Naive thymus-derived CD8-positive, alpha-beta T cell (primary cell): ENCODE measurements around the gene EXPH5. TPM values are rescaled to one million over a fixed set of nuclear protein-coding genes. Genes with fewer than 3 reads are reported as not detected.
A peak's percentile ranks its signal among the peaks of the same experiment; 100 is the strongest.

Experiments used
- ATAC-seq, 2 donors: fragments of 150-1000 bp; cut with Tn5 transposase in 1 of 2; sonication (Bioruptor Pico), chemical (Tn5 transposase) in 1 of 2; 1 replicate in 1 of 2; 2 replicates in 1 of 2; pipeline ENCODE4 v1.10.0; 2021; ENCODE audit warnings: mild to moderate bottlenecking in 2 of 2, moderate library complexity in 2 of 2
- POLR2A ChIA-PET: fragments of 350-600 bp; sonication (Branson Sonifier 250); formaldehyde crosslinking; loops from one replicate; lab custom pipeline; 2021; ENCODE audit warnings: antibody characterized with exemption; lab: Charles Lee
- DNase-seq, 10 donors: peaks; one replicate each; pipeline versions ENCODE4 v3.0.0 to v3.0.0-alpha.2; 2020 to 2022
- H3K27ac Mint-ChIP-seq, 10 donors: one replicate each; pipeline ENCODE4 v1.8.0; 2020 to 2022; ENCODE audit warnings: mild to moderate bottlenecking in 10 of 10, mixed read lengths in 10 of 10, moderate library complexity in 4 of 10, inconsistent platforms in 1 of 10
- H3K27me3 Mint-ChIP-seq, 5 donors: one replicate each; pipeline ENCODE4 v1.8.0; 2021 to 2022; ENCODE audit warnings: mixed read lengths in 5 of 5
- H3K36me3 Mint-ChIP-seq, 3 donors: one replicate each; pipeline ENCODE4 v1.8.0; 2020 to 2022; ENCODE audit warnings: mixed read lengths in 3 of 3, mild to moderate bottlenecking in 2 of 3, inconsistent platforms in 1 of 3
- H3K4me1 Mint-ChIP-seq, 4 donors: one replicate each; pipeline ENCODE4 v1.8.0; 2021 to 2022; ENCODE audit warnings: mixed read lengths in 4 of 4
- H3K4me3 Mint-ChIP-seq, 10 donors: one replicate each; pipeline ENCODE4 v1.8.0; 2020 to 2022; ENCODE audit warnings: mild to moderate bottlenecking in 10 of 10, mixed read lengths in 10 of 10, moderate library complexity in 6 of 10, inconsistent platforms in 1 of 10
- H3K9me3 Mint-ChIP-seq, 9 donors: one replicate each; pipeline ENCODE4 v1.8.0; 2020 to 2022; ENCODE audit warnings: mixed read lengths in 9 of 9, mild to moderate bottlenecking in 3 of 9, inconsistent platforms in 1 of 9, moderate library complexity in 1 of 9
- polyA plus RNA-seq, 3 donors: library from polyadenylated mRNA; unstranded; fragments of 300-500 nt; fragmentation: Illumina TruSeq; gene quantifications; one replicate each; pipeline ENCODE4 v1.2.3, GENCODE V29; 2021
- total RNA-seq, 8 experiments: library from RNA in 2 of 8; stranded (reverse) in 2 of 8; gene quantifications; one replicate each; pipeline ENCODE4 v1.2.3 and lab custom pipeline; 2021 to 2026

Gene EXPH5
- total and polyA plus RNA-seq, 5 experiments from 2014 or later, result 0.82 to 8.7 (median 2.3) TPM

GRCh38 chr11:108576523-108576922 is 17.0 kb downstream of the EXPH5 start:
- POLR2A ChIA-PET, result no interaction called here
- Mint-ChIP-seq H3K36me3 (peaks cover 0 to 25% (median 13%) of the 10 kb centered on the region in 3 donors), H3K4me3 (no peak overlapping the region), H3K27me3 (peaks cover 0 to 12% (median 3%) of the 10 kb centered on the region in 5 donors), H3K27ac (no peak overlapping the region), H3K9me3 (peaks cover 0 to 5% (median 0%) of the 10 kb centered on the region in 9 donors), H3K4me1 (peaks cover 0 to 5% (median 0%) of the 10 kb centered on the region in 4 donors)
- DNase-seq, result no peak
- no peak for ATAC-seq

DNA sequence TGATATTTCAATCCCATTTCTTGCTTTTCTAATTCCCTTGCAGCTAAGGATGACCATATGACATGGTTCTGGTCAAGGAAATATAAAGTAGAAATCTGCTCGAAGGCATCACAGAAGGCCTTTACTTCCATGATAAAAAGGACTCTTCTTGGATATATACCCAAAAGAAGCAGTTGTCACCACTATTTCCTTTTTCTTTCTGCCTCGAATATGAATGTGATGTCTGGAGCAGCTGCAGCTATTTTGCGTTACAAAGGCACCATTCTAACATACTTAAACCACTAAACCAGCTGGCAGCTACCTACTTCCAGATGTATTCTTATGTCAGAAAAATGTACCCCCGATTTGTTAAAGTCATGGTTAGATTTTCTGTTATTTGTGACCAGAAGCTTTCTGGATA is 18.9 kb downstream of the EXPH5 start:
- Mint-ChIP-seq H3K36me3 (peaks cover 0 to 25% (median 13%) of the 10 kb centered on the region in 3 donors), H3K9me3 (peaks cover 0 to 5% (median 0%) of the 10 kb centered on the region in 9 donors), H3K27ac (no peak overlapping the region), H3K4me1 (peaks cover 0 to 5% (median 0%) of the 10 kb centered on the region in 4 donors), H3K4me3 (no peak overlapping the region), H3K27me3 (peaks cover 0 to 10% (median under 1%) of the 10 kb centered on the region in 5 donors)
- no peak for ATAC-seq
- DNase-seq, result no peak
- POLR2A ChIA-PET, result no interaction called here

DNA sequence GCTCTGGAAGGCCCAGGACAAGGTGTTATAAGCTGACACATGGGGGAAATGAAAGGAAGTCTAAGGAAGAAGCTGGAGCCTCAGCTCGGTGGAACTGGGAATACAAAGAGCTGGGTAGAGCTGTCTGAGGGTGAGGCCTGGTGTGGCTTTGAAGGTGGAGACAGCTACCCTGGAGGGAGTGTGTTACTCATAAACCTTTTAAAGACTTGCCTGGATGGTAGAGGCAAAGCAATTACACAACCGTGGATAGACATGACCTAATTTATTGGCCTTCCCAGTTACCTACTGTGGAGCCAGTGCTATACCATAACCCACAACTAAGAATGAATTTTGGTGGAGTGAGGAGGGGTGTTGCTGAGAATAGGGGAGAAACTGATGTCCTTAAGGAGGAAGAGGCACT is 22.6 kb downstream of the EXPH5 start:
- no peak for DNase-seq
- POLR2A ChIA-PET, result no interaction called here
- Mint-ChIP-seq H3K27me3 (peaks cover 0 to 3% (median 0%) of the 10 kb centered on the region in 5 donors), H3K36me3 (peaks cover 0 to 7% (median 7%) of the 10 kb centered on the region in 3 donors), H3K9me3 (peaks cover 0 to 5% (median 0%) of the 10 kb centered on the region in 9 donors), H3K4me1 (peaks cover 0 to 5% (median 1%) of the 10 kb centered on the region in 4 donors), H3K27ac (peak overlapping the region in 3 of 10 donors; percentile 9 to 43 (median 9)), H3K4me3 (peak overlapping the region in 1 of 10 donors; percentile 4)
- no peak for ATAC-seq

- POLR2A ChIA-PET, result no interaction called here
- H3K27me3 Mint-ChIP-seq, result peaks cover 0 to 3% (median 0%) of the 10 kb centered on the region in 5 donors
- H3K4me3 Mint-ChIP-seq, result no peak overlapping the region
Observed at GRCh38 chr11:108569896-108570295, 23.7 kb downstream of the EXPH5 start.

GRCh38 chr11:108568195-108568858 is 25.2 kb downstream of the EXPH5 start:
- Mint-ChIP-seq H3K4me1 (peaks cover 0 to 5% (median 1%) of the 10 kb centered on the region in 4 donors), H3K27ac (peak overlapping the region in 2 of 10 donors; percentile 17 to 19), H3K4me3 (no peak overlapping the region), H3K27me3 (peaks cover 0 to 3% (median 0%) of the 10 kb centered on the region in 5 donors), H3K9me3 (no peaks in the 10 kb centered on the region), H3K36me3 (no peaks in the 10 kb centered on the region)
- DNase-seq (no peak), ATAC-seq (no peak)
- POLR2A ChIA-PET, result no interaction called here

More at GRCh38 chr11:108569896-108570295, 23.7 kb downstream of the EXPH5 start:
- DNase-seq, result no peak
- Mint-ChIP-seq H3K9me3 (peaks cover 0 to 2% (median 0%) of the 10 kb centered on the region in 9 donors), H3K27ac (no peak overlapping the region), H3K4me1 (peaks cover 0 to 5% (median 1%) of the 10 kb centered on the region in 4 donors), H3K36me3 (peaks cover 0 to 2% (median 2%) of the 10 kb centered on the region in 3 donors)
- no peak for ATAC-seq

DNA sequence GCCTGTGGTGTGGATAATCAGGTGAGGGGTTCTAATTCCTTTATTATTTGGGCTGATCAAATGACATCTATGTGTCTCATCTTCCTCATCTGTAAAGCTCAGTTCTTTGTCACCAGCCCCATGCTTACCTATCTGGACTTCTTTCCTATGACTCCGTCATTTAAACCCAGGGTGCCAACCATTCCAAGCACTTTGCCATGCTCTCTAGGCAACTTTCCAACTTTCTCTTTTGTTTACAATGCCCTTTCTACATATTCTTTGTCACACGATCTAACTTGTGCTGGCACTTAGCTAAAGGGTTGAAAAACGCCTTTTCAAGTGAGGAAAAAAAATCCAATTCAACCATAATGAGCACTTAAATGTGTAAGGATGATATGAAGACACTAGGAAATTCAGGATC is 27.9 kb downstream of the EXPH5 start:
- H3K9me3 Mint-ChIP-seq, result no peaks in the 10 kb centered on the region
- H3K36me3 Mint-ChIP-seq, result no peaks in the 10 kb centered on the region

GRCh38 chr11:108562746-108563581 is 30.6 kb downstream of the EXPH5 start:
- DNase-seq (no peak), ATAC-seq (no peak)
- no peaks in the 10 kb centered on the region for H3K9me3 Mint-ChIP-seq
- POLR2A ChIA-PET, result no interaction called here
- H3K27me3 Mint-ChIP-seq, result no peaks in the 10 kb centered on the region
- H3K4me1 Mint-ChIP-seq, result peaks cover 6 to 24% (median 21%) of the 10 kb centered on the region in 4 donors
- H3K4me3 Mint-ChIP-seq, result no peak overlapping the region
- H3K27ac Mint-ChIP-seq, result no peak overlapping the region
- no peaks in the 10 kb centered on the region for H3K36me3 Mint-ChIP-seq

More for the DNA sequence above, 27.9 kb downstream of the EXPH5 start:
- no peak overlapping the region for H3K27ac Mint-ChIP-seq
- POLR2A ChIA-PET, result no interaction called here
- no peaks in the 10 kb centered on the region for H3K27me3 Mint-ChIP-seq
- peaks cover 0 to 2% (median 0%) of the 10 kb centered on the region in 4 donors for H3K4me1 Mint-ChIP-seq
- no peak for DNase-seq
- no peak for ATAC-seq
- no peak overlapping the region for H3K4me3 Mint-ChIP-seq

GRCh38 chr11:108561535-108561991 is 32.0 kb downstream of the EXPH5 start:
- no peak overlapping the region for H3K4me3 Mint-ChIP-seq
- no peaks in the 10 kb centered on the region for H3K27me3 Mint-ChIP-seq
- no peak for ATAC-seq
- POLR2A ChIA-PET, result no interaction called here
- no peaks in the 10 kb centered on the region for H3K36me3 Mint-ChIP-seq
- H3K27ac Mint-ChIP-seq, result no peak overlapping the region
- no peaks in the 10 kb centered on the region for H3K9me3 Mint-ChIP-seq
- peaks cover 4 to 24% (median 21%) of the 10 kb centered on the region in 4 donors for H3K4me1 Mint-ChIP-seq
- no peak for DNase-seq

GRCh38 chr11:108559904-108560303 is 33.7 kb downstream of the EXPH5 start:
- DNase-seq, result no peak
- no peak for ATAC-seq
- Mint-ChIP-seq H3K36me3 (no peaks in the 10 kb centered on the region), H3K4me3 (peak overlapping the region in 4 of 10 donors; percentile 30 to 49 (median 48)), H3K27ac (peak overlapping the region in 3 of 10 donors; percentile 8 to 79 (median 26)), H3K27me3 (no peaks in the 10 kb centered on the region), H3K4me1 (peaks cover 4 to 24% (median 21%) of the 10 kb centered on the region in 4 donors), H3K9me3 (no peaks in the 10 kb centered on the region)
- POLR2A ChIA-PET, result interaction anchor here (0.5 kb wide), 1 partner anchor 1390 kb away, joined by 4 read pairs; no protein-coding TSS in a partner anchor

DNA sequence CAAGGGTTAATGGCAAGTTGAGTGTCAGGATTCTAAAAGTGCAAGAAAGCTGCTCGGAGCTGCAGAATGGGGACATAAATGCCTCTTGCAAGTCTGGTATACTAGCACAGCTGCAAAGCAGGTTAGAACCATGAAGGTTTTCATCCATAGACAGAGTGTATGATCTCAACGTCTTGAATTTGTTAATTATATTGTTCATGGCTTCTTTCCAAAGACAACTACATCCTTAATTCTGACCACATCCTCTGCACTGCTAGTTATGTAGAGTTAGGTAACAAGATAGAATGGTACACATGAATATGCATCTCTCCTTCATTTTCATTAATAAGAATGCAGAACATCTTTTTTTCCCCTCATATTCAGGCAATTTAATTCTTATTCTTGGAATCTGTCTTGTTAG is 34.2 kb downstream of the EXPH5 start:
- DNase-seq, result peak in 2 of 10 donors; percentile 44 to 52
- H3K27me3 Mint-ChIP-seq, result no peaks in the 10 kb centered on the region
- H3K9me3 Mint-ChIP-seq, result no peaks in the 10 kb centered on the region
- H3K4me1 Mint-ChIP-seq, result peaks cover 4 to 24% (median 21%) of the 10 kb centered on the region in 4 donors
- H3K27ac Mint-ChIP-seq, result peak overlapping the region in 2 of 10 donors; percentile 7 to 79
- POLR2A ChIA-PET, result interaction anchor here (0.9 kb wide), 1 partner anchor 61 kb away, joined by 3 read pairs; the partner anchor contains the start of gene POGLUT3
- H3K4me3 Mint-ChIP-seq, result peak overlapping the region in 7 of 10 donors; percentile 0 to 57 (median 46)
- ATAC-seq, result peak; percentile 64 to 93
- no peaks in the 10 kb centered on the region for H3K36me3 Mint-ChIP-seq

- Mint-ChIP-seq H3K27me3 (no peaks in the 10 kb centered on the region), H3K4me1 (peaks cover 4 to 24% (median 21%) of the 10 kb centered on the region in 4 donors), H3K4me3 (no peak overlapping the region), H3K36me3 (no peaks in the 10 kb centered on the region), H3K27ac (peak overlapping the region in 1 of 10 donors; percentile 69), H3K9me3 (no peaks in the 10 kb centered on the region)
- ATAC-seq (no peak), DNase-seq (no peak)
- POLR2A ChIA-PET, result interaction anchor here (0.9 kb wide), 1 partner anchor 60 kb away, joined by 3 read pairs; the partner anchor contains the start of gene POGLUT3
Observed at GRCh38 chr11:108558222-108558621, 35.3 kb downstream of the EXPH5 start.

DNA sequence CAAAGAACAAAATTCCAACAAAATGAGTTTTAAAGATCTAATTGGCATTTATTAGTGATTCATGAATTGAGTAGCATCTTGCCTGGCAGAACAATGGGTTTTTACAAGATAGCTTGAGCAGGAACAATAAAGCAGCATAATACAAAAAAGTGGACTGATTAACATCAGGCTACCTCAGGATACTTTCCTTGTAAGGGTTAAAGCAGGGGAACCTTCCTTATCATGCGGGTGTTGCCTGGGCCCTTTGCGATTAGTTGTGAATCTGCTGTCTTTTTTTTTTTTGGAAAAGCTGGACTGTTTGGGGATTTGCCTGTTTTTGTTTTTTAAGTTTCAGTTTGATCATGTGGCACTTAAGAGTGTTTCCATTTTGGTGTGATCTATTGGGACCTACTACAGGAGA is 37.5 kb downstream of the EXPH5 start:
- DNase-seq (no peak), ATAC-seq (no peak)
- no peak overlapping the region for H3K27ac Mint-ChIP-seq
- no peaks in the 10 kb centered on the region for H3K9me3 Mint-ChIP-seq
- peaks cover 4 to 24% (median 21%) of the 10 kb centered on the region in 4 donors for H3K4me1 Mint-ChIP-seq
- POLR2A ChIA-PET, result no interaction called here
- H3K36me3 Mint-ChIP-seq, result no peaks in the 10 kb centered on the region
- H3K4me3 Mint-ChIP-seq, result no peak overlapping the region
- no peaks in the 10 kb centered on the region for H3K27me3 Mint-ChIP-seq
